NCI-H460 (cell line): ENCODE data around the gene FBXO10. TPM values are rescaled to one million over a fixed set of nuclear protein-coding genes. Genes with fewer than 3 reads are reported as not detected.

Source experiments
- total RNA-seq: library from RNA; depleted of rRNA; stranded (reverse); fragments of >200 nt; shearing (Covaris generic); gene quantifications from 2 replicates; pipeline ENCODE4 v1.2.3, GENCODE V29; 2014; rRNA removed

Gene FBXO10
- total RNA-seq, 1 experiment from 2014 or later = 2.0 TPM

Other genes starting within 250 kb of the FBXO10 start
- gene GRHPR, start 153.7 kb downstream of the FBXO10 start, total RNA-seq = 92.0 and 94.9 TPM in 2 replicates
- 8.0 and 8.7 TPM in 2 replicates for gene ZBTB5, start 110.9 kb downstream of the FBXO10 start, total RNA-seq
- 37.1 and 38.7 TPM in 2 replicates for gene POLR1E, start 90.4 kb downstream of the FBXO10 start, total RNA-seq
- 216 and 225 TPM in 2 replicates for gene TOMM5, start 16.2 kb upstream of the FBXO10 start, total RNA-seq
- not detected in 2 replicates for gene FRMPD1, start 74.6 kb upstream of the FBXO10 start, total RNA-seq
- gene TRMT10B, start 177.4 kb upstream of the FBXO10 start, total RNA-seq = 3.9 and 4.5 TPM in 2 replicates
- gene EXOSC3, start 208.7 kb upstream of the FBXO10 start, total RNA-seq = 55.5 and 55.6 TPM in 2 replicates
- 21.4 and 21.8 TPM in 2 replicates for gene DCAF10, start 224.4 kb upstream of the FBXO10 start, total RNA-seq